GM18909 (cell line): Measurements from ENCODE around the gene FBXO33.

Source experiments
- ATAC-seq: cut with Tn5 transposase; IDR thresholded peaks from one replicate; pipeline ENCODE4 v1.9.1; 2021; ENCODE audit warnings: mild to moderate bottlenecking; ENCODE audit not compliant: unreplicated experiment, poor library complexity

The FBXO33 gene

DNA sequence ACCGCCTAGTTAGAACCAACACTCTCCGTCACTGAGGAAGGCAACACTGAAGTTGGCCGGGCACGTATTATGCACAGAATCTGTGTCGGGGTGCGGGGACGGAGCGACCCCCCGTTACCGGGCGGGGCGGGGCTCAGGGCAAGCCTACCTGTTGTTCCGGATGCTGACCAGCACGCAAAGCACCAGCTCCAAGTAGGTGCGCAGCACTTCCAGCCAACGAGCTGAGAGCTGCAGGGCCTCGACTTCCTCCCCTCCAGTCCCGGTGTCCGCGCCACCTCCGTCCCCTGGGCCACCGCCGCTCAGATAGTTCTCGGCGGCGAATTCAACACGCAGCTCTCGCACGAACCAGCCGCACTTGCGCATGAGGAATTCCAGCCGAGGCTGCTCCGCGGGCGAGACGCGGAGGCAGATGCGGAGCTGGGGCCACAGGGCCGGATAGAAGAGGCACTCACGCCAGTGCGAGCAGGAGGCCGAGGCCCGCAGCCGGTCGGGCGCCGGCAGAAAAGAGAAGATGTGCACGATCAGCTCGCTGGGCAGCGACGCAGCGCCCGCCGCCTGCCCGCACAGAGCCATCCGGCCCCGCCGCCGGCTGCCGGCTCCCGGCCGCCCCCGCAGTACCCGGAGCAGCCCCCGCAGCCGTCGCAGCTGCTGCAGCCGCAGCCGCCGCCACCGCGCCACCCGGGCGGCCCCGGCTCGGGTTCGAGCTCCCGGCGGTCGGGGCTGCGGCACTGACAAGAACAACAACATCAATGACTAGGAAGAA is 636 bp downstream of the FBXO33 start:
- peak; percentile 26 for ATAC-seq

DNA sequence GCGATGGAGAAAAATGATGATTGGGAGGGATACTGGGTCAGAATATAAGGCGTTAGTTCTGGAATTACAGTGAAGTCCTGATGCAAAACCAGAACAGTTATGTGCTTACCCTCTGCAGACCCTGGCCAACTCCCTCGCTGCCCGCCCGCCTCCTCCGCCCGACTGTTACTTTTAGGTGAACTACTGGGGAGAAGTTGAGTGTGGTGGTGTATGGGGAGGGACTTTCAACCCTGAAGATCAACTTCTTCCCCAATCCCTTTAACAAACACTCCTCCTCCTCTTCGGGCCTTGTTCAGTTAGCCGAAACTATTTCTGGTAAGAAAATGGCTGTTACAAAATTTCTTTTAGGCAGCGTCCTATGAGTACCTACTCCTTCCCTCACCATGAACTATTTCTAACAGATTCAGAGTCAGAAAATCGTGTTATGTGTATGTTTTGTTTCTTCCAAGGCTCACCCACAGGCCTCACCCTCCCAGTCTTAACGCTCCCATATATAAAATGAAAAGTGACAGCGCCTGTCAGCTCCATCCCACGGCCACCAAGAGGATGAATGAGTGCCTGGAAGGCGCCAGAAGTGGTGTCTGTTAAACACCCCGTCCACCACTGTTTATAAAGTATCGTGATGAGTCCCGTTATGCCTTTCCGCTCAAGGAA is 1.3 kb downstream of the FBXO33 start:
- ATAC-seq, result no peak

GRCh38 chr14:39428118-39428517 is 4.1 kb downstream of the FBXO33 start:
- ATAC-seq, result no peak

- no peak for ATAC-seq
Observed at GRCh38 chr14:39426605-39427004, 5.6 kb downstream of the FBXO33 start.

DNA sequence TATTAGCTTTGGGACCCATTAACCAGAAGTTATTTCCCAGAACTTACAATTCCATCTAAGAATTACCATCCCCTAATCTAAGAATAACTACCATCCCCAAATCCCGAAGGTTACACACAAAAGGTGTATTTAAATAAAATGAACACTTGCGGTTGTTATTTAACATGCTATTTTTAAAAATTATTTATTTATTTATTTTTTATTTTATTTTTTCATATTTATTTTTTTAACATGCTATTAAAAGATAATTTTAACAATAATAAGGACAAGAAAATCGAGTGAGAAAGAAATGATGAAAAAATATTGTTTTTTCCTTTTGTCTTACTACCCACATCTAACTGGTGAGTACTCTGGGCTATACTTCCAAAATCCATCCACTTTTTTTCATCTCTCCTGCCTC is 6.3 kb downstream of the FBXO33 start:
- no peak for ATAC-seq

DNA sequence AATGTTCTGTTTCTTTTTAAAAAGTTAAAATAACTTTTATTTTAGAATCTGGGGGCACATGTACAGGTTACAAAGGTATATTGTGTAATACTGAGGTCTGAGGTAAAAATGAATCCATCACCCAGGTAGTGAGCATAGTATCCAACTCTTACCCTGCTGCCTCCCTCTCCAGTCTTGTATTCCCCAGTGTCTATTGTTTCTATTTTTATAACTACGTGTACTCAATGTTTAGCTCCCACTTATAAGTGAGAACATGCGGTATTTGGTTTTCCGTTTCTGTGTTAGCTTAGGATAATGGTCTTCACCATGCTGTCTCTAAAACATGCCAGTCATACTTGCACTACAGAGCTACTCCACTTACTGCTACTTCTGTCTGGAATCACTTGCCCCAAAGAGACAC is 8.4 kb downstream of the FBXO33 start:
- ATAC-seq, result no peak

GRCh38 chr14:39422243-39422642 is 10.0 kb downstream of the FBXO33 start:
- ATAC-seq, result no peak

GRCh38 chr14:39419272-39419671 is 13.0 kb downstream of the FBXO33 start:
- no peak for ATAC-seq

DNA sequence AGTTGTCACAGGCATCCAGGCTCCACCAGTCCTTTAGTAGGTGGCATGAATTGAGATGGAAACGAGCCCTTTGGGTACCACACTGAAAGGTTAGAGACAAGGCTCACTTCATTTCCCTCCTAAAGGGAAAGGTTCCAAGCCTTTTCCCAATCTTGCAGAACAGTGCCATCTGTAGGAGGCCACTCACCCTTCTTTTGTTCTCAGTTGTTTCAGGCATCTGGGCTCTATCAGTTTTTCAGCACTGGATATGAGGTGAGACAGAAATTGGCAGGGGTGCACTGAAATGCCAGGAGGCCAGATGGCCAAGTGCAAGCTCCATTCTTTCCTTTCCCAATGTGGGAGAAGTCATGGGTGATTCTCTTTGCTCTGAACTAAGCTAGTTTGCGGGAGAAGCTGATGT is 15.2 kb downstream of the FBXO33 start:
- ATAC-seq, result no peak

- ATAC-seq, result no peak
Observed at GRCh38 chr14:39416072-39416471, 16.2 kb downstream of the FBXO33 start.

- no peak for ATAC-seq
Observed at GRCh38 chr14:39406560-39406959, 25.7 kb downstream of the FBXO33 start.

DNA sequence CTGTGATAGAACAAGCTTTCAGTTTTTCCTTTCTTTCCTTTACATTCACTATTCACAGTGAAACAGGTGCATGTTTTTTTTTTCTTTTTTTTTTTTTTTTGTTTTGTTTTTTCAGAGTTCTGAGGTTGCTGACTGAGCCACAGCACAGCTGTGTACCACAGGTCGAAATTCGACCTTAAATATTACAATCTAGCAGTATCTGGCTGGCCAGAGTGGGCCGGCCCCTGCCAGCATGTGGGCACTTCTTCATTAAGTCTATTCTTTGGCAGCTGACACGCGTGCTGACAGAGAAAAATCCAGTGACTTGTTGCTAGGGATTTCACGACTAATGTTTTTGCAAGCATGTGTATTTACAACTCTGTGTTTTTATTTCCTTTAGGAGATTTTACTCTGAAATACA is 33.9 kb downstream of the FBXO33 start:
- ATAC-seq, result no peak

DNA sequence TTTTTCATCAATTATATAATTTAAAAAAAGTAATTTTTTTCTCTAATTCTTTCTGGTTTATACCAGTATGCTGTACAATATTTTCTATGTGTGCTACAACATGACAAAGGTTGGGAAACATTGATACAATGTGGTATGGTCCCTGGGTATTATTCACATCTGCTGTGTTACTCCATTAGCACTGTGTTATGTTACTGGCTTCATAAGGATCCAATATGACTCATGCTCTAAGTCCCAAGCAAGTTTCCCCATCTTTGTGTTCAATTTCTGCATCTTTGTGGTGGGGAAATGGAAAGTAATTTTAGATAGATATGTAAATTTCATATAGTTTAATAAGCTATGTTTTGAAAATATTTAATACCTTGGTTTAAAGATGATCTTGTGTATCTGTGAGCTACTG is 35.8 kb downstream of the FBXO33 start:
- ATAC-seq, result no peak

- ATAC-seq, result no peak
Observed at GRCh38 chr14:39395555-39396254, 36.5 kb downstream of the FBXO33 start.

DNA sequence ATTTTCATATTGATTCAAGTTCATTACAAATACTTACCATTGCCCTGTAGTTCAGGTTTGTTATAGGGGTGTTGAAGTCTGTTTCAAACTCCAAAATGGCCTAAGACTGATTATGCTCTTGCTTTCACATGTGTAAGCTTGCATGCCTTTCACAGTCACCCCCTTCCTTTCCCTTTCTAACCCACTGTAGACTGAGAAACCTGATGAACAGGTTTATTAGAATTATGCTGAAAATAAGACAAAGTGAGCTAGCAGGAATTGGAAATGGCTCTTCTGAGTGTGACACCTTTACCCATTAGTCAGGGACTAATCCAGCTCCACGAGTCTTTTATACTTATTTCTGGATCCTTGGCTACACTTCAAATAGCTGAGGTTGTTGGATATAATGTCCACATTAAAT is 38.9 kb downstream of the FBXO33 start:
- no peak for ATAC-seq

GRCh38 chr14:39384177-39384576 is 48.1 kb downstream of the FBXO33 start:
- no peak for ATAC-seq

DNA sequence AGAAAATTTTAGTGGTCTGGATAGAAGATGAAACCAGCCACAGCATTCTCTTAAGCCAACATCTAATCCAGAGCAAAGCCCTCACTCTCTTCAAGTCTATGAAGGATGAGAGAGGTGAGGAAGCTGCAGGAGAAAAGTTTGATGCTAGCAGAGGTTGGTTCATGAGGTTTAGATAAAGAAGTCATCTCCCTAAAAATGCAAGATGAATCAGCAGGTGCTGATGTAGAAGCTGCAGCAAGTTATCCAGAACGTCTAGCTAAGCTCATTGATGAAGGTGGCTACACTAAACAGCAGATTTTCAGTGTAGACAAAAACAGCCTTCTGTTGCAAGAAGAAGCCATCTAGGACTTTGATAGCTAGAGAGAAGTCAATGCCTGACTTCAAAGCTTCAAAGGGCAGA is 48.5 kb downstream of the FBXO33 start:
- ATAC-seq, result no peak

DNA sequence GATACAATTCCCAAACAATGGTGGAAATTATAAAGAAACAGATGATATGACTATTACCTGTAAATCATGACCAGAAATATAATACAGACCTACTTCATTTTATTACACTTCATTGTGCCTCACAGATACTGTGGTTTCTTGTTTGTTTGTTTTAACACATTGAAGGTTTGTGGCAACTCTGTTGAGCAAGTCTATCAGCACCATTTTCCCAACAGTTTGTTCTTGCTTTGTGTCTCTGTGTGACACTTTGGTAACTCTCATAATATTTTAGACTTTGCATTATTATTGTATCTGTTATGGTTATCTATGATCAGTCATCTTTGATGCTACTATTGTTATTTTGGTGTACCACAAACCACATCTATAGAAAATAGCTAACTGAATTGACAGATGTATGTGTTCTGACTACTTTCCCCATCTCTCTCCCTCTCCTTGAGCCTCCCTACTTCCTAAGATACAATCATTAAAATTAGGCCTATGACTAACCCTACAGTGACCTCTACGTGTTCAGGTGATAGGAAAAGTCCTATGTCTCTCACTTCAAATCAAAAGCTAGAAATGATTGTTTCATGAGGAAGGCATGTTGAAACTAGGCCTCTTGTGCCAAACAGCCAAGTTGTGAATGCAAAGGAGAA is 49.1 kb downstream of the FBXO33 start:
- peak; percentile 63 for ATAC-seq

DNA sequence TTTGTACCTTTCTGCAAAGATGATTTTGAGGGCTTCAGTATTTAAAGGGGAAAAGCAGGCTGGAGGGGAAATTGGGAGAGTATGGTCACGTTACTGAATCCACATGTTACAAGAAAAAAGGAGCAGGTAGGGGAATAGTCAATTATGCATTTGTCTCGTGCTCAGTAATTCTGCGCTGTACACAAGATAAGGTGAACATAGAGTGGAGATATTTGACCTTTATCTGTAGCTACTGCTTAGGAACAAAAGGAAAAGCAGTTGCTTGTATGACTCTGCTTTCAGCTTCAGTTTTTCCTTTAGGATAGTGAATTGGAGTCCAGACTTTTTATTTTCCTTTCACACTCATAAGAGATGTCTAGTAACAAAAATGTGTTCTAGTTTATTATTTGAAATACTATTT is 49.8 kb downstream of the FBXO33 start:
- no peak for ATAC-seq

- no peak for ATAC-seq
Observed at GRCh38 chr14:39381366-39381765, 50.9 kb downstream of the FBXO33 start.
